ENCODE data around the gene CLDN15.
"Not testable (repeated sequence)": the region's sequence is repeated elsewhere in the genome, so short reads cannot be mapped to it uniquely, and the experiment has no call there.

CLDN15 gene, protein sequence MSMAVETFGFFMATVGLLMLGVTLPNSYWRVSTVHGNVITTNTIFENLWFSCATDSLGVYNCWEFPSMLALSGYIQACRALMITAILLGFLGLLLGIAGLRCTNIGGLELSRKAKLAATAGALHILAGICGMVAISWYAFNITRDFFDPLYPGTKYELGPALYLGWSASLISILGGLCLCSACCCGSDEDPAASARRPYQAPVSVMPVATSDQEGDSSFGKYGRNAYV

GRCh38 chr7:101237206-101238067, at the start of gene CLDN15:
Gene CLDN15, minus strand, starts transcription at chr7:101237802. Its CDS starts 221 bp downstream, at chr7:101237581.
- no peak for DNase-seq

- DNase-seq: no peak
These were observed 49.4 kb upstream of the CLDN15 start for GRCh38 chr7:101287032-101287431.

DNA sequence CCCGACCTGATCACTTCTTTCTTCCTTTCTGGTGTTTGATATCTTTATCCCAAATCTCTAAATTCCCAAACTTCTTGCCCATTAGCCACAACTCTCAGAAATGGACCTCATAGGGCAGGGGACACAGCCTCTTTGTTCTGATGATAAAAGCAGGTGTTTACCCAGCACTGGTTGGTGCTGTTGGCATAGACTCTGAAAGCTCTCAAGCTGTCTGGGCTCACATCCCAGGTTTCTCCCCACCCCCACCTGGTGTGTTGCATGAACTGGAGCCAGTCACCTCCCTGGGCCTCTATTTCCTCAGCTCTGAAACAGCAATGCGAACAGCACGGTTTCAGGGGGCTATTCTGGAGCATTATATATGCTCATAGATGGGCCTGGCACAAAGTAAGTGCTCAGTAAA, 48.3 kb upstream of the CLDN15 start:
- not testable (repeated sequence) for DNase-seq

GRCh38 chr7:101285171-101285570, 47.6 kb upstream of the CLDN15 start:
- no peak for DNase-seq

DNA sequence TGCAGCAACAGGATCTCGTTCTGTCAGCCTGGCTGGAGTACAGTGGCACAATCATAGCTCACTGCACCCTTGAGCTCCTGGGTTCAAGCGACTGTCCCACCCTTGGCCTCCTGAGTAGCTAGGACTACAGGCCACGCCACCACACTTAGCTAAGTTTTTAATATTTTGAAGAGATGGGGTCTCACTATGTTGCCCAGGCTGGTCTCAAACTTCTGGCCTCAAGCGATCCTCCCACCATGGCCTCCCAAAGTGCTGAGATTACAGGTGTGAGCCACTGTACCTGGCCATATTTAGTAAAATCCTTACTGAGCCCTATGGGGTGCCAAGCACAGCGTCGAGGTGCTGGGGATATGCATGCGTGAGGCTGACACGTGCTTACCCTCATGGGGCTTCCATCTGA, 43.3 kb upstream of the CLDN15 start:
- not testable (repeated sequence) for DNase-seq

DNA sequence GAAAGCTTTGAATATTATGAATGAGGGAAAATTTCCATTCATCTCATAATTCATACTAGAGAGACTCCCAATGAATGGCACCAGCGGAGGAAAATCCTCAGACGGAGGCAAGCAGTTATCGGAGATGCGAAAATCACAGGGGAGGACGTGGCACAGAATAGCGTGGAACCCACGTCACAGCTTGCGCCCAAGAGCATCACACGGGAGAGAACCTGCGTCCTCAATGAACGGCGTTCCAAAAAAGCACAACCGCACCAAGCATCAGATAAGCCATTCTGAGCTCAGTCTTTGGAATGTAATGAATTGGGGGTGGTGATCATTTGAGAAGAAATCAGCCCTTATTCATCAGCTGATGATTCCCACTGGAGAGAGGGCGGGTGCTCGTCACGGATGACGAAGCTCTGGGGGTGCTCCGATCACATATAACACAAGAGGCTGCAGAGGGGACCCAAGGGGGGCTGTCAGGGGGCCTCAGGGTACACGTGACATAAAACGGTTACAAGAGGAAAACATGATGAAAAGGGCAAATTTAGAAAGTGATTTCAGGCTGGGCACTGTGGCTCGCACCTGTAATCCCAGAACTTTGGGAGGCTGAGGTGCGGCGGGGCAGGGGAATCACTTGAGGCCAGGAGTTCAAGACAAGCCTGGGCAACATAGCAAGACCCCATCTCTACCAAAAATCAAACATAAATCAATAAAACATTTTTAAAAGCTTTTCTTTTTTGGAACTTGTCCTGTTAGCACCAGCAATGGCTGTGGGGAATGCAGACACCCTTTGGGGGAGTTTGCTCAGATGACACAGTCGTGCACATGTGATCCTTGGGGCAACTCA, 41.1 kb upstream of the CLDN15 start:
- no peak for DNase-seq

DNA sequence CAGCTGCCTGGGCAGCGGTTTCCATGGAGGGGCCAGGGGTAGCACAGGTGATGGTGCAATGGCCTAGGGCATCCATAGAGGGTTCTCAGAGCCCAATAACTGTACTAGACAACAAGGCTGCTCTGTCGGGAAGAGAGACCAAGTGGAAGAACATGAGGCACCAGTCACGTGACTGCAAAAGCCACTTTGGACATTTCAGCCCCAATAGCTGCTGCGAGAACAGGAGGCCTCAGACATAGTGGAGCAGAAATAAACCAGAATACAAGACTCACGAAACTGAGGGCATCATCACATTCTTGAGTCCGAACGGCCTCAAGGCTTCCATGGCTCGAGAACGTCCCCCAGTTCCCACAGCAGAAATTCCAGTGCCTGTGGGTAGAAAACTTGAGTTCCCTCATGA, 39.6 kb upstream of the CLDN15 start:
- no peak for DNase-seq

DNA sequence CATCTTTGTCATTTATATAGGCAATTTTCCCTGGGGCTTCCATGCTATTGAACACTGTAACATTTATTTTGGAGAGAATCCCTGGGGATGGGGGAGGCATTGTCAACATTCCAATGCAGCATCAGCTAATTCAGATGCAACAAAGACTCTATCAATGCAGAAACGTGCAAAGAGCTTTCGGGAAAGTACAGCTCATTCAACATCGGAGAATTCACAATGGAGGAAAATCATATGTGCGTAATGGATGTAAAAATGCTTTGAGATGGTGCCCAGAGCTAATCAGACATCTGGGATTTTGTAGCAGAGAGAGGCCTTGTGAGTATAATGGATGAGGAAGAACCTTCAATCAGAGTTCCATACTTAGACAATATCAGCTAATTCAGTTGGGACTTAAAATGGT, 35.6 kb upstream of the CLDN15 start:
- no peak for DNase-seq

- no peak for DNase-seq
These were observed 33.4 kb upstream of the CLDN15 start for GRCh38 chr7:101271021-101271420.

GRCh38 chr7:101269664-101270063, 32.1 kb upstream of the CLDN15 start:
- no peak for DNase-seq

- DNase-seq: no peak
These were observed 28.3 kb upstream of the CLDN15 start for GRCh38 chr7:101265622-101266516.

DNA sequence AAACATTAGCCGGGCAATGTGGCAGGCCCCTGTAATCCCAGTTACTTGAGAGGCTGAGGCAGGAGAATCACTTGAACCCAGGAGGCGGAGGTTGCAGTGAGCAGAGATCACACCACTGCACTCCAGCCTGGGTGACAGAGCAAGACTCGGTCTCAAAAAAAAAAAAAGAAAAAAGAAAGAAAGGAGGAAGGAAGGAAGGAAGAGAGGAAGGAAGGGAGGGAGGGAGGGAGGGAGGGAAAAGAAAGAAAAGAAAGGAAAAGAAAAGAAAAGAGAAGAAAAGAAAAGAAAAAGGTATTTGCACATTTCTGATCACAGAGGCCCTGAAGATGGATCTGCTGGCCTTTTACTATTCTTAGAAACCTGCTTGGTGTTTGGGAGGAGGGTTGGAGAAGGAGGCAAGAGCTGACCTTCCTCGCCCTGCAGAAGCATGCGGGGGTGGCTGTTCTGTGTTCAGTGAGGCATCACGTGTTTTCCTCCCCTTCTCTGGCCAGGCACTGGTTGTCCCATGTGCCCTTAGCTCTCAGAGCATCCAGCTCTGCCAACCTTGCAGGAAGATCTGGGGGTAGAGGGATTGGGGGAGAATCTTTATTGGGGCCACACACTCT, 26.6 kb upstream of the CLDN15 start:
- DNase-seq: not testable (repeated sequence)

GRCh38 chr7:101258243-101258731, 20.7 kb upstream of the CLDN15 start:
- DNase-seq: no peak

DNA sequence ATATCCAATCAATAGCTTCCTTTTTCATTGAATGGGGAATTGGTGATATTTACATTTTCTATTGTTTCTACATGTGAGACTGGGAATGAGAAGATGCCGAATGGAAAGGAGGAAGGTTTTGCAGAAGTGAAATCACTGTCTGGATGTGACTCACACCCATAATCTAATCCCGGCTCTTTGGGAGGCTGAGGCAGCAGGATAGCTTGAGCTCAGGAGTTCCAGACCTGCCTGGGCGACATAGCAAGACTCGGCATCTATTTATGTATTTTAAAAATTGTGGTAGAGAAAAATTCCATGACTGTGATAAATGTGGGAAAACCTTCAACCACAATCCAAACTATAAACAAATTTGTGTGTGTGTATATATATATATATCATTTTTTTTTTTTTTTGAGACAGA, 18.2 kb upstream of the CLDN15 start:
- DNase-seq: no peak

DNA sequence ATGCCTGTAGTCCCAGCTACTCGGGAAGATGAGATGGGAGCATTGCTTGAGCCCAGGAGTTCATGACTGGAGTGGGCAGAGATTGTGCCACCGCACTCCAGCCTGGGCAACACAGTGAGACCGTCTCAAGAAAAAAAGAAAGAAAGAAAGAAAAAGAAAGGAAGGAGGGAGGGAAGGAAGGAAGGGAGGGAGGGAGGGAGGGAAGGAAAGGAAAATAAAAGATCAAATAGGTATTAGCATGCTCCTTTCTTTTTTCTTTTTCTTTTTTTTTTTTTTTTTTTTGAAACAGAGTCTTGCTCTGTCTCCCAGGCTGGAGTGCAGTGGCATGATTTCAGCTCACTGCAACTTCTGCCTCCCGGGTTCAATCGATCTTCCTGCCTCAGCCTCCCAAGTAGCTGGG, 15.6 kb upstream of the CLDN15 start:
- not testable (repeated sequence) for DNase-seq

- peak; percentile 96 for DNase-seq
These were observed 14.5 kb upstream of the CLDN15 start for GRCh38 chr7:101251871-101252659.

GRCh38 chr7:101250324-101250723, 12.7 kb upstream of the CLDN15 start:
- no peak for DNase-seq

DNA sequence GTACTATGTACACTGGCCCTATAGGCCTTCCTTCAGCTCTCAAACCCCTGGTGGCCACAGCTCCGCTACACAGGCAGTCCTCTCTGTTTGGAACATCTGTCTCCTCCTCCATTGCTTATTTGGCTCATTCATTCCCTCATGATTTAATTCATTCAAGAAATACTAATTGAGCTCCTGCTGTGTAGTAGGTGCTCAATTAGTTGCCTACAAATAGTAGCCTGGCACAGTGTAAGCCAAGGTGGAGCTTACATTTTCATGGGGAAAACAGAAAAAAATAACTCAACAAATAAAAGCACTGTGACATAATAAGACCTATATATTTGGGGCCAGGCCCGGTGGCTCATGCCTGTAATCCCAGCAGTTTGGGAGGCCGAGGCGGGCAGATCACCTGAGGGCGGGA, 10.7 kb upstream of the CLDN15 start:
- DNase-seq: no peak

DNA sequence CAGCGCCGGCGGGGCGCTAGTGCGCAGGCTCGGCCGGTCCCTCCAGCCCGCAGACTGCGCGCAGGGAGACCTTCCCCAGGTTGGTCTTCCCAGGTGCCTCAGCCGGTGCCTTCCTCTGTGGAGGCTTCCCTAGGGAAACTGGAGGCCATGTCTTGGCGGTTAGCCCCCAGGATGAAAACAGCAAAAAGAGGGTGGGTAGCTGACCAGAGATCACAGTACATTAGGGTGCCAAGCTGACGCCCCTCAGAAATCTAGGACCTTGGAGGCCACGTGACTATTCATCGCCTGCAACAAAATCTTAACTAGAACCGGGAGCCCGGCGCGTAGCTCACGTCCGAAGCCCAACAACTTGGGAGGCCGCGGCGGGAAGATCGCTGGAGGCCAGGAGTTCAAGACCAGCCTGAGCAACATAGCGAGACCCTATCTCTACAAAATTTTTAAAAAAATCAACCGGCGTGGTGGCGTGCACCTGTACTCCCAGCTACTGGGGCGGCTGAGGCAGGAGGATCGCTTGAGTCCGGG, 7.6 kb upstream of the CLDN15 start:
- no peak for DNase-seq

GRCh38 chr7:101244375-101245146, 7.0 kb upstream of the CLDN15 start, which contains the start of gene FIS1:
Gene FIS1, minus strand, starts transcription at chr7:101245081. Its CDS starts 77 bp downstream, at chr7:101245004.
- peak; percentile 84 for DNase-seq
